Astrocyte (in vitro differentiated cells and primary cell): Measurements from ENCODE around the gene TWNK.

Experiments used
- EZH2 ChIP-seq: IDR thresholded peaks from 2 replicates; pipeline ENCODE4 v1.6.1; 2012; ENCODE audit warnings: mild to moderate bottlenecking, low read length, inconsistent platforms; ENCODE audit not compliant: insufficient read depth
- TF ChIP-seq, protein P1 (sequence below): IDR thresholded peaks from 2 replicates; pipeline ENCODE4 v1.5.1; 2011; ENCODE audit warnings: low read depth, mild to moderate bottlenecking, inconsistent platforms, low read length, moderate library complexity; ENCODE audit not compliant: insufficient read depth

- no peak for TF ChIP-seq EZH2
- TF ChIP-seq, protein P1, sequence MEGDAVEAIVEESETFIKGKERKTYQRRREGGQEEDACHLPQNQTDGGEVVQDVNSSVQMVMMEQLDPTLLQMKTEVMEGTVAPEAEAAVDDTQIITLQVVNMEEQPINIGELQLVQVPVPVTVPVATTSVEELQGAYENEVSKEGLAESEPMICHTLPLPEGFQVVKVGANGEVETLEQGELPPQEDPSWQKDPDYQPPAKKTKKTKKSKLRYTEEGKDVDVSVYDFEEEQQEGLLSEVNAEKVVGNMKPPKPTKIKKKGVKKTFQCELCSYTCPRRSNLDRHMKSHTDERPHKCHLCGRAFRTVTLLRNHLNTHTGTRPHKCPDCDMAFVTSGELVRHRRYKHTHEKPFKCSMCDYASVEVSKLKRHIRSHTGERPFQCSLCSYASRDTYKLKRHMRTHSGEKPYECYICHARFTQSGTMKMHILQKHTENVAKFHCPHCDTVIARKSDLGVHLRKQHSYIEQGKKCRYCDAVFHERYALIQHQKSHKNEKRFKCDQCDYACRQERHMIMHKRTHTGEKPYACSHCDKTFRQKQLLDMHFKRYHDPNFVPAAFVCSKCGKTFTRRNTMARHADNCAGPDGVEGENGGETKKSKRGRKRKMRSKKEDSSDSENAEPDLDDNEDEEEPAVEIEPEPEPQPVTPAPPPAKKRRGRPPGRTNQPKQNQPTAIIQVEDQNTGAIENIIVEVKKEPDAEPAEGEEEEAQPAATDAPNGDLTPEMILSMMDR = no peak
Measured at GRCh38 chr10:101030496-101031127, 43.3 kb downstream of the TWNK start.
